Hematopoietic multipotent progenitor cell treated with erythropoietin and hydrocortisone succinate and interleukin-3 and kit ligand, for 4 days (in vitro differentiated cells): Measurements from ENCODE around the gene YAP1.

ENCODE experiments used
- DNase-seq: peaks from one replicate; pipeline ENCODE4 v3.0.0-alpha.2; 2015

YAP1 gene

DNA sequence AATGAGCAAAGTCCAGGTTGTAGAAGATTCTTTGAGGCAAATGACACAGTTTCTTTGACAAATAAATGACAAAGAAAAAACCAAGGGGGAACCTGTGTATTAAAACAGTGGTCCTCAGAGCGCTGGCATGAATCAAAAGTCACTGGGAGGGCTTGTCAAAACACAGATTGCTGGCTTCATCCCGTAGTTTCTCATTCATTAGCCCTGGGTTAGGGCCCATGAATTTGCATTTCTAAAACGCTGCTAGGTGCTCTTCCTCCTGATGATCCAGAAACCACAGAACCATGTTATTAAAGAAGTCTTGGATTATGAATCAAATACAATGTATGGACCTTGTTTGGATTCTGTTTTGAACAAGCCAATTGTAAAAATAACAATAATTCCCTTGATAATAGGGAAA is 92.7 kb downstream of the YAP1 start:
- no peak for DNase-seq

DNA sequence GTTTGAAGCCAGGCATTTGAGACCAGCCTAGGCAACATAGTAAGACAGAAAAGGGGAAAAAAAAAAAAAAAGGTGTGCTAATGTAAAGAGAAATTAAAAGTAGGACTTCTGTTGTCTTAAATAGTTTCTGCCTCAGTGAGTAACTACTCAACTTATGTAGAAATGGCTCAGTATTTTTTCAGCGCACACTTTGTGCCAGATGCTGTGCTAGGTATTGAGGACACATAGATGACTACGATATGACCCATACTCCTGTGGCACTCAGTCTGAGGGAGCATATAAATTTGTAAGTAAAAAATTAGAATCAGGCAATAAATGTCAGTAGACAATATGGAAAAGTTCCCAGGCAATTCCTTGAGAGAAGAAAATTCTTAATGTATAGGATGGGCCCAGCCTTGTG is 93.9 kb downstream of the YAP1 start:
- DNase-seq: no peak

DNA sequence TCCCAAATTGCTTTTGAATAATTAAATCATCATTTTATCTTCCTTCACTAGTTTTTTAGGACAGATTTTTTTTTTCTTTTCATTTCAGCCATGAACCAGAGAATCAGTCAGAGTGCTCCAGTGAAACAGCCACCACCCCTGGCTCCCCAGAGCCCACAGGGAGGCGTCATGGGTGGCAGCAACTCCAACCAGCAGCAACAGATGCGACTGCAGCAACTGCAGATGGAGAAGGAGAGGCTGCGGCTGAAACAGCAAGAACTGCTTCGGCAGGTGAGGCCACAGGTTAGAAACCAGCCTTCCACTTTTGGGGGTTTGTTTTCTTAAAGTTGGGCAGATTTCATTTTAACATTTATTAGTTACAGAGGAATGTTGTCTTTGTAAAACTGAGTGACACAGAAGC is 95.6 kb downstream of the YAP1 start:
- no peak for DNase-seq

DNA sequence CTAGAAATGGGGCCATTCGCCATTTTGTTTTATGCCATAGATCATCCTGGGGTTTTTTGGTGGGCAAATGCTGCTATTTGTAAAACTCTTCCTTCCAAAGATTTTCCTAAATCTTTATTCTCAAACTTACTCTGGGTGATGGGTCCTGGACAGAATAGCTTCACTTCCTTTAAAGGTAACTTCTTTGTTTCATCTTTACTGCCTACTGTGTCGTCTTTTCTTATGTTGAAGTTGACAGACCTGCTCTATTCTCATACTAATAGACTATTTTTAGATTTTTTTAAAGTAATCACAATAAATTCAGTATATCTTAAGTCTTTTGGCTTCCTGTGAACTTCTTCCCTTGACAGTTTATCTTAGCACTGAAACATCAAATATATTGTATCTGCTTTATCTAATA is 98.6 kb downstream of the YAP1 start:
- DNase-seq: no peak

GRCh38 chr11:102214623-102215022 is 104.4 kb downstream of the YAP1 start:
- no peak for DNase-seq

DNA sequence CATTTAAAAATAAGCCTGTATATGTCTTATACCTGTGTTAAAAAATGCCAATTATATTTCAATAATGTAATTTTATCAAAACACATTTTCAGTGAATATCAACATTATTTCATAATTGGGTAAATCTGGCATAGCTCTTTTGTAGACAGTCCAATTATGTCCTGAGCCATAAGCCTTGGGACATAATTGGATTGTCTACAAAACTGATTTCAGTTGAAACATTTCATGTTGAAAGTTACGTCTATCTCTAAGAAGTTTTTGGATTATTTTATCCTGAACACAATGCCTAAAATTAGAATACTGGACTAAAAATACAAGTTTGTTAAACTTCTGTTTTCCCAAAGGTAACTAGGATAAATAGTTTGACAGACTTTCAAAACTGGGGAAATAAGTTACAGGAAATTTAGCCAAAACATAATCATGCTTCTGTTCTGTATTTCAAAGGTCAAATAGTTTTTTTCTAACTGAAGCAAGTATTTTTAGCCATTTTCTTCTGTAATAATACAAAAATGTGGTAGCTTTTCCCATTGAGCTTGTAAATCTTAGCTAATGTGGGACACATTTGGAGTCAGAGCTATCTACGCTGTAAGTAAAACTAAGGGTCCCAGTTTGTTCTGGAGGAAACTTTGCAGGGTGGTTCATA is 106.3 kb downstream of the YAP1 start:
- no peak for DNase-seq

DNA sequence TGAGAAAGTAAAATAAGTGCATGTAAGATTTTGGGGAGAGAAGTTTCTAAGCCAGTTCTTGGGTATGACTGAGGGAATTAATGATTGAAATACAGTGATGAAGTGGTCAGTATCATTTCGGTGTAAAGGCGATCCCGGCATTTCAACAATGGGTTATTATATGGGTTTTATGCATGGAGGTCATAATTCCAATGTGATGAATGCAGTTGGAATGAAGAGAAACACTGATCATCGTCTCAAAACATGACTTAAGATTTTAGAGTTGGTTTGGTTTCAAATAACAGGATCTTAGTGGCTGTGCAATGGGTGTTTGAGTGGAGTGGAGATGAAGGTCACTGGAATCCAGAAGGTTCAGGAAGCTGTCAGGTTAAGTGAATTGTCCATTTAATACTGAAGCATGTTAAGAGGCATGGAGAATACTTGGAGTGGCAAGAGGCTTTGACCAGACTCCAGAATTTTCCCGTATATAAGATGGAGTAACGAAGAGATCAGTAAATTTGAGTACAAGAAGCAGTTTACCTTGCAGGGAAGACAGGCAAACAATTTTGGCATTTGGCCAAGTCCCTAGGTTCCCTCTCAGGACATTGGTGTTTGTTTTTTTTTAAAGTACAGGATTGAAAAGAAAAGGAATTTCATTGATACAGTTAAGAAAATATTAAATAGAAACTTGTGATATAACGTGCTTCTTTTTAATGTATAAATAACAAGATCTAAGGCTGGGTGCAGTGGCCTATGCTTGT is 110.7 kb downstream of the YAP1 start:
- DNase-seq: no peak

GRCh38 chr11:102223859-102224258 is 113.6 kb downstream of the YAP1 start:
- DNase-seq: no peak

- no peak for DNase-seq
Measured at GRCh38 chr11:102225689-102226568, 115.7 kb downstream of the YAP1 start.

- DNase-seq: no peak
Measured at GRCh38 chr11:102226702-102227490, 116.6 kb downstream of the YAP1 start.

GRCh38 chr11:102229510-102230123 is 119.4 kb downstream of the YAP1 start:
- DNase-seq: no peak

GRCh38 chr11:102230186-102230585 is 119.9 kb downstream of the YAP1 start:
- no peak for DNase-seq

GRCh38 chr11:102230911-102231310 is 120.7 kb downstream of the YAP1 start:
- DNase-seq: no peak

- DNase-seq: no peak
Measured at GRCh38 chr11:102234779-102235439, 124.7 kb downstream of the YAP1 start.

- no peak for DNase-seq
Measured at GRCh38 chr11:102237096-102237735, 127.0 kb downstream of the YAP1 start.

DNA sequence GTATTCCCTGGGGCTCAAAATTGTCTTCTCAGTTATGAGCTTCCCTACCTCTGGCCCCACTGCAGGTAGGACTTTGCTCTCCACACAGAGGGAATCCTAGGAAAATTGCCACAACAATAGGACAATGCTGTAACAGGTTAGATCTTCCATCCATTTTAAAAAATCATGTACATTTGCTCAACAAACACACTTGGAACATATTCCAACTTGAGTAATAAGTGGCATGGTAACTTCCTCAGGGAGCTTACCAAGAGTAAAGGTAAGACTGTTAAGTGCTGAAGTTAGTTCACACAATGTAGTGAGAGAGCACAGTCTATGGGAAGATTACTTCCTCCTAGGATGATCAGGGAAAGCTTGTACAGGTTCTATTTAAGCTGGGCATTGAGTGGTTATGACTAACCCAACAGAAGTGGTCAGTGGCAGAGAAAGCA is 128.2 kb downstream of the YAP1 start:
- DNase-seq: no peak

GRCh38 chr11:102239448-102239847 is 129.2 kb downstream of the YAP1 start:
- DNase-seq: no peak

DNA sequence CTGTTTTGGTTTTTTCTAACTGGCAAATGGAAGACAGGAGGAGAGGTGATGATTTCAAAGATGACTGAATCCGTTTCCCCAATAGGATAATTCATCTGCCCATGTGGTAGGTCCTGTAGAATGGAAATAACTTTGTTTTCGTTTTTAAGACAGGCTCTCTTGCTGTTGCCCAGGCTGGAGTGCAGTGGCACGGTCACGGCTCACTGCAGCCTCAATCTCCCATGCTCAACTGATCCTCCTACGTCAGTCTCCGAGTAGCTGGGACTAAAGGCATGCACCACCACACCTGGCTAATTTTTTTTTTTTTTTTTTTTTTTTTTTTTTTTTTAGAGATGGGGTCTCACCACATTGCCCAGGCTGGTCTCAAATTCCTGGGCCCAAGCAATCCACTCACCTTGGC is 129.7 kb downstream of the YAP1 start:
- no peak for DNase-seq

- DNase-seq: no peak
Measured at GRCh38 chr11:102240502-102240901, 130.3 kb downstream of the YAP1 start.

DNA sequence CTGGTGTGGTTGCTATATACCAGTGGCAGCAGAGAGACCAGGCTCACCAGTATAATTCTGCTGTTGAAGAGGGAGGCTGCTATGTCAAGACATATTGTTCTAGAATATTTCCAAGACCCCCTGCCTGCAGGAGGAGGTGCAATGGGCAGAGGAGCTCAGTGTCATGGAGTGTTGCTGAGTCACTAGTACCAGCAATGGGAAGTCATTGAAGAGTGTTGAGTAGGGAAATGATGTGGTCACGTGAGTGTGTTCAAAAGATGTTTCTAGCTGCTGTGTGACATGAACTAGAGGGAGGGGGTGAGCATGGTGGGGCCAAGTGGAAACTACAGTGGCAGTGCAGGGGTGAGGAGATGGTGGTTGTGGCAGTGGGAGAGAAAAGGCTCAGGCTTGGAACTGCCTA is 130.8 kb downstream of the YAP1 start:
- DNase-seq: peak; percentile 7

DNA sequence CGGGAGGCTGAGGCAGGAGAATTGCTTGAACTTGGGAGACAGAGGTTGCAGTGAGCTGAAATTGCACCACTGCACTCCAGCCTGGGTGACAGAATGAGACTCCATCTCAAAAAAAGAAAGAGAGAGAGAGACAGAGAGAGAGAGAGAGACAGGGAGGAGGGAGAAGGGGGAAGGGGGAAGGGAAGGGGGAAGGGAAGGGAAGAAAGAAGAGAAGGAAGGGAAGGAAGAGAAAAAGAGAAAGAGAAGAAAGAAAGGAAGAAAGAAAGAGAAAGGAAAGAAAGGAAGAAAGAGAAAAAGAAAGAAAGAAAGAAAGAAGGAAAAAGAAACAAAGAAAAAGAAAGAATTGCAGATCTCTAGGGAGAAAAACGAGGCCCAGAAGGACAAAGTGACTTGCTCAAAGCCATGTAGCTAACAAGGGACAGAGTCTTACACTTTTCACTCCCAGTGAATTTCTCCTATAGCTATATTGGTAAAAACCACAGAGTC is 133.2 kb downstream of the YAP1 start:
- DNase-seq: no peak
